SH-SY5Y (cell line): ENCODE measurements around the gene TGFA.

ENCODE experiments used
- GATA2 ChIP-seq: IDR thresholded peaks from 2 replicates; pipeline ENCODE4 v1.6.1; 2011; ENCODE audit warnings: mild to moderate bottlenecking, low read depth, low read length
- GATA3 ChIP-seq: IDR thresholded peaks from 2 replicates; pipeline ENCODE4 v1.6.1; 2011; ENCODE audit warnings: low read depth, mild to moderate bottlenecking, low read length, moderate library complexity

- TF ChIP-seq GATA2 (peak; percentile 78), GATA3 (peak; percentile 40)
Observed at GRCh38 chr2:70474256-70474848, 79.3 kb downstream of the TGFA start.
